H9 (cell line): ENCODE measurements around the gene TOR1A. TPM values are rescaled to one million over a fixed set of nuclear protein-coding genes. Genes with fewer than 3 reads are reported as not detected.

Source experiments
- DNase-seq: peaks from one replicate; pipeline ENCODE4 v3.0.0-alpha.2; 2017
- H2AFZ ChIP-seq: one replicate; pipeline ENCODE4 v1.6.1; 2013; ENCODE audit warnings: mild to moderate bottlenecking, low read length, control low read depth, moderate library complexity
- H2AK5ac ChIP-seq: 2 replicates; pipeline ENCODE4 v1.6.1; 2013; ENCODE audit warnings: low read length, control low read depth, mixed read lengths; ENCODE audit not compliant: insufficient read length
- H2BK120ac ChIP-seq: one replicate; pipeline ENCODE4 v1.6.1; 2013; ENCODE audit warnings: low read depth, mild to moderate bottlenecking, low read length, control low read depth, inconsistent platforms; ENCODE audit not compliant: poor library complexity, severe bottlenecking
- H2BK12ac ChIP-seq: 2 replicates; pipeline ENCODE4 v1.6.1; 2013; ENCODE audit warnings: low read length, control low read depth, mixed read lengths, low read depth; ENCODE audit not compliant: insufficient read length
- H2BK15ac ChIP-seq: 2 replicates; pipeline ENCODE4 v1.6.1; 2013; ENCODE audit warnings: low read depth, low read length, control low read depth
- H2BK20ac ChIP-seq: one replicate; pipeline ENCODE4 v1.6.1; 2013; ENCODE audit warnings: low read depth, mild to moderate bottlenecking, low read length, control low read depth, inconsistent platforms; ENCODE audit not compliant: poor library complexity, severe bottlenecking
- H2BK5ac ChIP-seq: 2 replicates; pipeline ENCODE4 v1.6.1; 2013; ENCODE audit warnings: low read length, control low read depth, mixed read lengths; ENCODE audit not compliant: insufficient read length
- H3K14ac ChIP-seq: 2 replicates; pipeline ENCODE4 v1.6.1; 2013; ENCODE audit warnings: low read length, control low read depth; ENCODE audit not compliant: insufficient read depth
- H3K18ac ChIP-seq: 2 replicates; pipeline ENCODE4 v1.6.1; 2013; ENCODE audit warnings: low read depth, mild to moderate bottlenecking, mixed read lengths, low read length, control low read depth; ENCODE audit not compliant: insufficient read length
- H3K23ac ChIP-seq: 2 replicates; pipeline ENCODE4 v1.6.1; 2013; ENCODE audit warnings: low read length, control low read depth, mixed read lengths, low read depth; ENCODE audit not compliant: insufficient read length
- H3K23me2 ChIP-seq: 2 replicates; pipeline ENCODE4 v1.6.1; 2013; ENCODE audit warnings: low read depth, mild to moderate bottlenecking, mixed read lengths, low read length, control low read depth; ENCODE audit not compliant: insufficient read length, poor library complexity, severe bottlenecking
- H3K27ac ChIP-seq: 2 replicates; pipeline ENCODE4 v1.5.1; 2013; ENCODE audit warnings: low read length, control low read depth, mixed read lengths, low read depth; ENCODE audit not compliant: insufficient read length
- H3K27me3 ChIP-seq: 2 replicates; pipeline ENCODE4 v1.6.1; 2013; ENCODE audit warnings: low read length, control low read depth, inconsistent platforms; ENCODE audit not compliant: insufficient read depth
- H3K4ac ChIP-seq: 2 replicates; pipeline ENCODE4 v1.6.1; 2013; ENCODE audit warnings: low read depth, mild to moderate bottlenecking, control low read depth, inconsistent platforms, low read length, moderate library complexity
- H3K4me1 ChIP-seq: 2 replicates; pipeline ENCODE4 v1.6.1; 2013; ENCODE audit warnings: low read length, control low read depth, inconsistent platforms; ENCODE audit not compliant: insufficient read depth
- H3K4me2 ChIP-seq: 2 replicates; pipeline ENCODE4 v1.6.1; 2013; ENCODE audit warnings: low read length, control low read depth, mixed read lengths; ENCODE audit not compliant: insufficient read length, insufficient read depth
- H3K56ac ChIP-seq: 2 replicates; pipeline ENCODE4 v1.6.1; 2013; ENCODE audit warnings: low read depth, mild to moderate bottlenecking, mixed read lengths, low read length, control low read depth; ENCODE audit not compliant: insufficient read length
- H3K79me1 ChIP-seq: 2 replicates; pipeline ENCODE4 v1.6.1; 2013; ENCODE audit warnings: low read depth, mild to moderate bottlenecking, moderate library complexity, low read length, control low read depth, inconsistent platforms; ENCODE audit not compliant: insufficient read depth, poor library complexity, severe bottlenecking
- H3K79me2 ChIP-seq: 2 replicates; pipeline ENCODE4 v1.6.1; 2013; ENCODE audit warnings: low read length, control low read depth, inconsistent platforms; ENCODE audit not compliant: insufficient read depth
- H3K9ac ChIP-seq: 2 replicates; pipeline ENCODE4 v1.6.1; 2013; ENCODE audit warnings: low read length, control low read depth, mixed read lengths; ENCODE audit not compliant: insufficient read length; ENCODE audit errors: extremely low read depth
- H3K9me3 ChIP-seq: one replicate; pipeline ENCODE4 v1.6.1; 2013; ENCODE audit warnings: low read depth, low read length, inconsistent platforms; ENCODE audit not compliant: control insufficient read depth
- H3T11ph ChIP-seq: one replicate; pipeline ENCODE4 v1.6.1; 2013; ENCODE audit warnings: mild to moderate bottlenecking, low read length, control low read depth, inconsistent platforms
- H4K20me1 ChIP-seq: one replicate; pipeline ENCODE4 v1.6.1; 2013; ENCODE audit not compliant: control insufficient read depth, insufficient read length, insufficient read depth
- H4K5ac ChIP-seq: 2 replicates; pipeline ENCODE4 v1.6.1; 2013; ENCODE audit warnings: low read depth, mild to moderate bottlenecking, mixed read lengths, low read length, control low read depth; ENCODE audit not compliant: insufficient read length
- H4K8ac ChIP-seq: replicated peaks from 2 replicates; pipeline ENCODE4 v1.6.1; 2013; ENCODE audit warnings: low read length, control low read depth, mixed read lengths, low read depth; ENCODE audit not compliant: insufficient read length
- H4K91ac ChIP-seq: 2 replicates; pipeline ENCODE4 v1.6.1; 2013; ENCODE audit warnings: low read depth, mild to moderate bottlenecking, moderate library complexity, mixed read lengths, low read length, control low read depth; ENCODE audit not compliant: insufficient read length
- H3K27ac Mint-ChIP-seq, 3 experiments: 2 replicates in 2 of 3; 3 replicates in 1 of 3; pipeline ENCODE4 v1.8.0; 2020 to 2021; ENCODE audit warnings: mixed read lengths in 3 of 3, mild to moderate bottlenecking in 1 of 3, moderate library complexity in 1 of 3
- H3K27me3 Mint-ChIP-seq: 2 replicates; pipeline ENCODE4 v1.8.0; 2021; ENCODE audit warnings: low read depth, mild to moderate bottlenecking, moderate library complexity, mixed read lengths
- H3K36me3 Mint-ChIP-seq, 3 experiments: 2 replicates in 2 of 3; 3 replicates in 1 of 3; pipeline ENCODE4 v1.8.0; 2020 to 2021; ENCODE audit warnings: low read depth in 3 of 3, mixed read lengths in 3 of 3; ENCODE audit not compliant: insufficient read depth in 1 of 3
- H3K4me1 Mint-ChIP-seq, 2 experiments: 2 replicates each; pipeline ENCODE4 v1.8.0; 2020; ENCODE audit warnings: mixed read lengths in 2 of 2
- H3K4me3 Mint-ChIP-seq, 2 experiments: 2 replicates in 1 of 2; 3 replicates in 1 of 2; pipeline ENCODE4 v1.8.0; 2020 to 2021; ENCODE audit warnings: mild to moderate bottlenecking in 2 of 2, mixed read lengths in 2 of 2, moderate library complexity in 1 of 2
- H3K9me3 Mint-ChIP-seq, 2 experiments: 2 replicates in 1 of 2; 3 replicates in 1 of 2; pipeline ENCODE4 v1.8.0; 2020; ENCODE audit warnings: mild to moderate bottlenecking in 2 of 2, mixed read lengths in 2 of 2, moderate library complexity in 1 of 2
- WGBS: extraction: QIAGEN DNeasy Blood & Tissue Kit; methylation state at CpG from one replicate; pipeline ENCODE4 v1.1.7; 2013; ENCODE audit warnings: missing lambda C conversion rate, low lambda C conversion rate, mixed read lengths; ENCODE audit not compliant: insufficient read length; ENCODE audit errors: extremely low coverage; 5-methylcytosine and 5-hydroxymethylcytosine counted together
- total RNA-seq: library from RNA; stranded (reverse); gene quantifications from 2 replicates; pipeline ENCODE4 v1.2.1, GENCODE V29; 2021
- TF ChIP-seq, protein P1 (sequence below): fragments of 200-600 bp; sonication (generic); conservative IDR thresholded peaks from 3 replicates; pipeline ENCODE4 v1.8.0; 2021; ENCODE audit warnings: antibody characterized with exemption, mild to moderate bottlenecking

The TOR1A gene
- total RNA-seq, 1 experiment from 2014 or later = 60.1 TPM

DNA sequence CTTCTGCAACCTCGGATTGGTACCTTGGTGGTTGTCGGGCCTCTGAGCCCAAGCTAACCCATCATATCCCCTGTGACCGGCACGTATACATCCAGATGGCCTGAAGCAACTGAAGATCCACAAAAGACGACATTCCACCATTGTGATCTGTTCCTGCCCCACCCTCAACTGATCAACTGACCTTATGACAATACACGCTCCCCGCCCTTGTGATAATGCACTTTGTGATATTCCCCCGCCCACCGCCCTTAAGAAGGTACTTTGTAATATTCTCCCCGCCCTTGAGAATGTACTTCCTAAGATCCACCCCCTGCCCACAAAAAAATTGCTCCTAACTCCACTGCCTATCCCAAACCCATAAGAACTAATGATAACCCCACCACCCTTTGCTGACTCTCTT is 37.5 kb downstream of the TOR1A start:
- no peak overlapping the region for H2BK120ac ChIP-seq

More for the DNA sequence above, 37.5 kb downstream of the TOR1A start:
- H3T11ph ChIP-seq = no peak overlapping the region
- no peak overlapping the region for H4K8ac ChIP-seq
- H3K27ac ChIP-seq = no peak overlapping the region
- H2BK5ac ChIP-seq = no peak overlapping the region
- no peaks in the 10 kb centered on the region for H3K27me3 ChIP-seq
- no peaks in the 10 kb centered on the region for H3K79me1 ChIP-seq
- no peak overlapping the region for H4K5ac ChIP-seq
- Mint-ChIP-seq H3K4me1 (peaks cover 2% of the 10 kb centered on the region in 2 experiments; a peak in 2 of 4 replicates), H3K4me3 (no peak overlapping the region), H3K36me3 (no peaks in the 10 kb centered on the region), H3K27ac (no peak overlapping the region), H3K9me3 (no peaks in the 10 kb centered on the region; a peak in 1 of 5 replicates), H3K27me3 (peaks cover 28% of the 10 kb centered on the region)
- no peak overlapping the region for H3K4me2 ChIP-seq
- H3K9me3 ChIP-seq = no peaks in the 10 kb centered on the region
- no peak overlapping the region for H3K4ac ChIP-seq
- H3K18ac ChIP-seq = no peak overlapping the region
- no peak overlapping the region for H2AK5ac ChIP-seq
- H3K56ac ChIP-seq = no peak overlapping the region
- H3K4me1 ChIP-seq = no peaks in the 10 kb centered on the region
- TF ChIP-seq, protein P1, sequence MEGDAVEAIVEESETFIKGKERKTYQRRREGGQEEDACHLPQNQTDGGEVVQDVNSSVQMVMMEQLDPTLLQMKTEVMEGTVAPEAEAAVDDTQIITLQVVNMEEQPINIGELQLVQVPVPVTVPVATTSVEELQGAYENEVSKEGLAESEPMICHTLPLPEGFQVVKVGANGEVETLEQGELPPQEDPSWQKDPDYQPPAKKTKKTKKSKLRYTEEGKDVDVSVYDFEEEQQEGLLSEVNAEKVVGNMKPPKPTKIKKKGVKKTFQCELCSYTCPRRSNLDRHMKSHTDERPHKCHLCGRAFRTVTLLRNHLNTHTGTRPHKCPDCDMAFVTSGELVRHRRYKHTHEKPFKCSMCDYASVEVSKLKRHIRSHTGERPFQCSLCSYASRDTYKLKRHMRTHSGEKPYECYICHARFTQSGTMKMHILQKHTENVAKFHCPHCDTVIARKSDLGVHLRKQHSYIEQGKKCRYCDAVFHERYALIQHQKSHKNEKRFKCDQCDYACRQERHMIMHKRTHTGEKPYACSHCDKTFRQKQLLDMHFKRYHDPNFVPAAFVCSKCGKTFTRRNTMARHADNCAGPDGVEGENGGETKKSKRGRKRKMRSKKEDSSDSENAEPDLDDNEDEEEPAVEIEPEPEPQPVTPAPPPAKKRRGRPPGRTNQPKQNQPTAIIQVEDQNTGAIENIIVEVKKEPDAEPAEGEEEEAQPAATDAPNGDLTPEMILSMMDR = no peak
- no peaks in the 10 kb centered on the region for H3K23me2 ChIP-seq
- no peak overlapping the region for H2BK12ac ChIP-seq
- no CpG with 5 or more reads among the region's 10 CpGs for WGBS
- H2BK20ac ChIP-seq = no peak overlapping the region
- no peak overlapping the region for H3K23ac ChIP-seq
- no peaks in the 10 kb centered on the region for H3K79me2 ChIP-seq
- H2BK15ac ChIP-seq = no peak overlapping the region
- no peak for DNase-seq
- H2AFZ ChIP-seq = no peak overlapping the region
- H4K91ac ChIP-seq = no peak overlapping the region
- no peak overlapping the region for H3K9ac ChIP-seq
- H4K20me1 ChIP-seq = no peaks in the 10 kb centered on the region
- H3K14ac ChIP-seq = no peak overlapping the region
